A549 (cell line): ENCODE measurements around the gene RBM34. TPM values are rescaled to one million over a fixed set of nuclear protein-coding genes. Genes with fewer than 3 reads are reported as not detected.
A peak's percentile ranks its signal among the peaks of the same experiment; 100 is the strongest.
"Not testable (repeated sequence)": the region's sequence is repeated elsewhere in the genome, so short reads cannot be mapped to it uniquely, and the experiment has no call there.

ENCODE experiments used
- ATAC-seq, 2 experiments: fragments of 200-7000 bp in 1 of 2; fragments of >200 bp in 1 of 2; cut with Nextera tagmentation in 1 of 2; cut with Tn5 transposase in 1 of 2; 3 replicates each; pipeline versions ENCODE4 v1.8.0 to v1.9.1; 2018 to 2020; ENCODE audit warnings: mild to moderate bottlenecking in 1 of 2, moderate library complexity in 1 of 2
- CTCF ChIA-PET: fragments of 300-600 bp; sonication (Branson Sonifier 250); formaldehyde crosslinking; extraction: SDS; loops from one replicate; lab custom pipeline; 2021; ENCODE audit warnings: antibody characterized with exemption, inconsistent platforms; lab: Yijun Ruan, JAX
- POLR2A ChIA-PET: fragments of 350-600 bp; formaldehyde crosslinking; extraction: SDS; loops from one replicate; lab custom pipeline; 2021; ENCODE audit warnings: antibody characterized with exemption, inconsistent platforms; lab: Yijun Ruan, JAX
- DNase-seq, 2 experiments: peaks; one replicate each; pipeline versions ENCODE4 v3.0.0 to v3.0.0-alpha.2; 2011 to 2016; ENCODE audit warnings: low read depth in 1 of 2, low spot score in 1 of 2
- FAIRE-seq: peaks from 2 replicates; lab custom pipeline; 2011; peaks lifted over from hg19 to GRCh38; lab: Jason Lieb, UNC
- H3K27ac ChIP-seq, 2 experiments: fragments of >200 bp; sonication (Bioruptor Twin); formaldehyde crosslinking; 3 replicates each; pipeline ENCODE4 v1.5.1; 2016 to 2017
- H3K4me1 ChIP-seq: fragments of >200 bp; sonication (Bioruptor Twin); formaldehyde crosslinking; 3 replicates; pipeline ENCODE4 v1.6.1; 2016
- H3K4me2 ChIP-seq: fragments of >200 bp; sonication (Bioruptor Twin); formaldehyde crosslinking; 3 replicates; pipeline ENCODE4 v1.6.1; 2016
- H3K4me3 ChIP-seq: fragments of >200 bp; sonication (Bioruptor Twin); formaldehyde crosslinking; 3 replicates; pipeline ENCODE4 v1.5.1; 2016
- H3K9me3 ChIP-seq: fragments of >200 bp; sonication (Bioruptor Twin); formaldehyde crosslinking; 3 replicates; pipeline ENCODE4 v1.6.1; 2016
- BHLHE40 ChIP-seq: IDR thresholded peaks from 2 replicates; pipeline ENCODE4 v1.6.1; 2012; ENCODE audit warnings: low read depth, low read length, inconsistent platforms
- CBX2 ChIP-seq: fragments of 200-600 bp; sonication (generic); IDR thresholded peaks from 2 replicates; pipeline ENCODE4 v1.6.1; 2016; ENCODE audit warnings: low read depth, mild to moderate bottlenecking, borderline replicate concordance
- CHD4 ChIP-seq: fragments of 200-600 bp; sonication (generic); IDR thresholded peaks from 2 replicates; pipeline ENCODE4 v1.6.1; 2016; ENCODE audit warnings: antibody characterized with exemption, mild to moderate bottlenecking, borderline replicate concordance
- E2F6 ChIP-seq: IDR thresholded peaks from 2 replicates; pipeline ENCODE4 v1.6.1; 2012; ENCODE audit warnings: low read depth, borderline replicate concordance
- EHMT2 ChIP-seq: fragments of 200-600 bp; sonication (generic); IDR thresholded peaks from 2 replicates; pipeline ENCODE4 v1.6.1; 2016; ENCODE audit warnings: antibody characterized with exemption, low read depth, mild to moderate bottlenecking, moderate library complexity
- ESRRA ChIP-seq: fragments of 150-350 bp; IDR thresholded peaks from 2 replicates; pipeline ENCODE4 v1.6.1; 2014; ENCODE audit warnings: mild to moderate bottlenecking, low read length, borderline replicate concordance
- HDAC2 ChIP-seq: fragments of 200-600 bp; sonication (generic); IDR thresholded peaks from 2 replicates; pipeline ENCODE4 v1.6.1; 2016
- HEYL ChIP-seq: fragments of 250-450 bp; sonication (Bioruptor Pico); IDR thresholded peaks from 2 replicates; pipeline ENCODE4 v1.8.0; 2021; ENCODE audit warnings: mild to moderate bottlenecking, moderate library complexity
- HMGXB4 ChIP-seq: fragments of 250-450 bp; sonication (Bioruptor Pico); IDR thresholded peaks from 2 replicates; pipeline ENCODE4 v1.5.0; 2021; ENCODE audit warnings: mild to moderate bottlenecking, moderate library complexity, borderline replicate concordance
- JUN ChIP-seq, 2 experiments: fragments of >200 bp; sonication (Bioruptor Twin); formaldehyde crosslinking; IDR thresholded peaks; 2 replicates in 1 of 2; 3 replicates in 1 of 2; pipeline ENCODE4 v1.6.1; 2016 to 2017
- KDM1A ChIP-seq: fragments of 200-600 bp; sonication (generic); IDR thresholded peaks from 2 replicates; pipeline ENCODE4 v1.6.1; 2016; ENCODE audit warnings: low read depth, mild to moderate bottlenecking
- MAFK ChIP-seq: fragments of 450-650 bp; IDR thresholded peaks from 2 replicates; pipeline ENCODE4 v1.6.1; 2014; ENCODE audit not compliant: partially characterized antibody
- MAX ChIP-seq: IDR thresholded peaks from 2 replicates; pipeline ENCODE4 v1.6.1; 2012
- MYC ChIP-seq: IDR thresholded peaks from 2 replicates; pipeline ENCODE4 v1.6.1; 2012; ENCODE audit warnings: mild to moderate bottlenecking, inconsistent platforms, low read length, improper control_type of control experiment, borderline replicate concordance
- NPAS2 ChIP-seq: fragments of 250-450 bp; sonication (Bioruptor Pico); IDR thresholded peaks from 2 replicates; pipeline ENCODE4 v1.8.0; 2022; ENCODE audit warnings: mild to moderate bottlenecking, moderate library complexity, borderline replicate concordance
- POLR2A ChIP-seq: IDR thresholded peaks from 2 replicates; pipeline ENCODE4 v1.6.1; 2012; ENCODE audit warnings: mild to moderate bottlenecking, low read length
- RARB ChIP-seq: fragments of 250-450 bp; sonication (Bioruptor Pico); IDR thresholded peaks from 2 replicates; pipeline ENCODE4 v1.8.0; 2021; ENCODE audit warnings: mild to moderate bottlenecking, moderate library complexity
- SMC3 ChIP-seq: fragments of >200 bp; sonication (Bioruptor Twin); formaldehyde crosslinking; IDR thresholded peaks from 3 replicates; pipeline ENCODE4 v1.6.1; 2018; ENCODE audit warnings: inconsistent platforms
- TFCP2L1 ChIP-seq: fragments of 250-450 bp; sonication (Bioruptor Pico); IDR thresholded peaks from 2 replicates; pipeline ENCODE4 v1.5.0; 2021; ENCODE audit warnings: mild to moderate bottlenecking
- ZC3H11A ChIP-seq: fragments of 450-650 bp; IDR thresholded peaks from 2 replicates; pipeline ENCODE4 v1.6.1; 2014; ENCODE audit warnings: antibody characterized with exemption, mild to moderate bottlenecking
- ZSCAN20 ChIP-seq: fragments of 250-450 bp; sonication (Bioruptor Pico); IDR thresholded peaks from 2 replicates; pipeline ENCODE4 v1.8.0; 2022; ENCODE audit warnings: mild to moderate bottlenecking, moderate library complexity
- WGBS: methylation state at CpG from one replicate; pipeline ENCODE4 v1.1.6; 2017; ENCODE audit errors: missing lambda C conversion rate; 5-methylcytosine and 5-hydroxymethylcytosine counted together
- polyA plus RNA-seq, 4 experiments: library from polyadenylated mRNA; depleted of rRNA in 3 of 4; stranded (reverse); fragments of >200 nt; fragmentation: RNase III in 1 of 4; extraction: RNeasy Plus Mini Kit Qiagen cat#74134 plus additional on column Dnase treatment in 1 of 4; gene quantifications; 2 replicates in 3 of 4; 3 replicates in 1 of 4; pipeline ENCODE4 v1.2.3, GENCODE V29; 2011 to 2017

The RBM34 gene
- polyA plus RNA-seq, 2 of the 4 experiments (the other 2 are of a cell fraction): 67.8 to 81.8 TPM

- CTCF ChIA-PET: interaction anchor here (0.6 kb wide), 3 partner anchors 55 to 625 kb away, joined by 3 to 4 read pairs (median 3); no protein-coding TSS in a partner anchor
- POLR2A ChIA-PET: interaction anchor here (0.7 kb wide), 1 partner anchor 198 kb away, joined by 3 read pairs; no protein-coding TSS in a partner anchor
- not testable (repeated sequence) for H3K9me3 ChIP-seq, H3K27ac ChIP-seq, H3K4me3 ChIP-seq, H3K4me2 ChIP-seq, ATAC-seq, FAIRE-seq, DNase-seq
- 94% methylated on average over 9 of the region's 9 CpGs for WGBS
- H3K4me1 ChIP-seq: peaks cover 17% of the 10 kb centered on the region; the same call in 2 of the 3 replicates
Observed at GRCh38 chr1:235159284-235159683, 1.8 kb downstream of the RBM34 start.

- no peak for ATAC-seq
- POLR2A ChIA-PET: no interaction called here
- 97% methylated on average over 6 of the region's 6 CpGs for WGBS
Observed at GRCh38 chr1:235158680-235159079, 2.4 kb downstream of the RBM34 start.

GRCh38 chr1:235157150-235157549 is 3.9 kb downstream of the RBM34 start:
- WGBS: 93% methylated on average over 4 of the region's 4 CpGs
- peaks cover 17% of the 10 kb centered on the region; the same call in 2 of the 3 replicates for H3K4me1 ChIP-seq
- TF ChIP-seq MAX (no peak), EHMT2 (no peak), MYC (no peak), NPAS2 (CRISPR knock-in tag) (no peak), HEYL (CRISPR knock-in tag) (no peak), ZC3H11A (no peak), JUN (IDR thresholded peaks at IDR 0.05) (no peak), ESRRA (no peak), RARB (CRISPR knock-in tag) (no peak), ZSCAN20 (no peak), HDAC2 (no peak), CHD4 (no peak), CBX2 (no peak), SMC3 (no peak), E2F6 (no peak)
- H3K4me2 ChIP-seq: no peak overlapping the region
- POLR2A ChIA-PET: interaction anchor here (0.6 kb wide), 1 partner anchor 256 kb away, joined by 3 read pairs; no protein-coding TSS in a partner anchor
- CTCF ChIA-PET: interaction anchor here (0.6 to 0.8 kb wide), 2 partner anchors 47 to 259 kb away, joined by 3 read pairs; no protein-coding TSS in a partner anchor
- no peak for FAIRE-seq
- no peak overlapping the region for H3K27ac ChIP-seq
- no peak overlapping the region for H3K4me3 ChIP-seq
- H3K9me3 ChIP-seq: no peaks in the 10 kb centered on the region
- no peak for ATAC-seq
- no peak for DNase-seq

More at GRCh38 chr1:235158680-235159079, 2.4 kb downstream of the RBM34 start:
- CTCF ChIA-PET: interaction anchor here (0.6 kb wide), 2 partner anchors 55 to 94 kb away, joined by 3 to 4 read pairs; no protein-coding TSS in a partner anchor
- H3K4me1 ChIP-seq: peaks cover 17% of the 10 kb centered on the region; the same call in 2 of the 3 replicates
- no peak overlapping the region for H3K27ac ChIP-seq
- TF ChIP-seq TFCP2L1 (CRISPR knock-in tag) (no peak), MAFK (peak; percentile 48)
- FAIRE-seq: no peak
- no peak for DNase-seq
- H3K9me3 ChIP-seq: no peaks in the 10 kb centered on the region
- H3K4me2 ChIP-seq: no peak overlapping the region
- no peak overlapping the region for H3K4me3 ChIP-seq

- FAIRE-seq (no peak), ATAC-seq (no peak), DNase-seq (no peak)
- Histone ChIP-seq H3K4me1 (peaks cover 13% of the 10 kb centered on the region; the same call in 2 of the 3 replicates), H3K27ac (no peak overlapping the region), H3K4me2 (no peak overlapping the region), H3K4me3 (no peak overlapping the region), H3K9me3 (no peaks in the 10 kb centered on the region)
- no peak for TF ChIP-seq BHLHE40
- no peak for TF ChIP-seq ZC3H11A
- TF ChIP-seq HMGXB4 (CRISPR knock-in tag): no peak
- no peak for TF ChIP-seq EHMT2
- no peak for TF ChIP-seq KDM1A
- no peak for TF ChIP-seq POLR2A
- ChIA-PET POLR2A (interaction anchor here (0.6 to 1.1 kb wide), 2 partner anchors 11 to 255 kb away, joined by 3 read pairs; no protein-coding TSS in a partner anchor), CTCF (interaction anchor here (0.7 to 1.0 kb wide), 3 partner anchors 15 to 260 kb away, joined by 3 read pairs; no protein-coding TSS in a partner anchor)
- WGBS: 67% methylated on average over 4 of the region's 4 CpGs
Observed at GRCh38 chr1:235156740-235157139, 4.3 kb downstream of the RBM34 start.
